Uterus (tissue), 4 donors: ENCODE data around the gene CMBL. TPM values are rescaled to one million over a fixed set of nuclear protein-coding genes. Genes with fewer than 3 reads are reported as not detected.

Experiments
- DNase-seq, 2 donors: peaks; one replicate each; pipeline ENCODE4 v3.0.0-alpha.2; 2019 to 2020
- H3K27ac ChIP-seq, 2 donors: fragments of 200-600 bp; sonication (generic); 1 replicate in 1 of 2; 2 replicates in 1 of 2; pipeline ENCODE4 v1.5.1; 2016 to 2018
- H3K27me3 ChIP-seq, 2 donors: fragments of 200-600 bp; sonication (generic); one replicate each; pipeline ENCODE4 v1.5.1; 2018 to 2019; ENCODE audit warnings: control low read depth in 1 of 2
- H3K36me3 ChIP-seq, 2 donors: fragments of 200-600 bp; sonication (generic); one replicate each; pipeline ENCODE4 v1.5.1; 2019; ENCODE audit warnings: control low read depth in 1 of 2
- H3K4me1 ChIP-seq, 2 donors: fragments of 200-600 bp; sonication (generic); one replicate each; pipeline ENCODE4 v1.5.1; 2018 to 2019; ENCODE audit warnings: control low read depth in 1 of 2
- H3K4me3 ChIP-seq, 2 donors: fragments of 200-600 bp; sonication (generic); 1 replicate in 1 of 2; 2 replicates in 1 of 2; pipeline ENCODE4 v1.5.1; 2018 to 2019; ENCODE audit warnings: mild to moderate bottlenecking in 1 of 2
- H3K9me3 ChIP-seq, 2 donors: fragments of 200-600 bp; sonication (generic); one replicate each; pipeline ENCODE4 v1.5.1; 2019; ENCODE audit warnings: control low read depth in 1 of 2
- CTCF ChIP-seq, 4 experiments: fragments of 200-600 bp in 2 of 4; fragments of 450-650 bp in 2 of 4; sonication (generic) in 2 of 4; IDR thresholded peaks; one replicate each; pipeline ENCODE4 v1.5.1; 2016 to 2019; ENCODE audit warnings: antibody characterized with exemption in 4 of 4, mild to moderate bottlenecking in 2 of 4, moderate library complexity in 1 of 4
- POLR2A ChIP-seq, 2 donors: fragments of 450-650 bp; IDR thresholded peaks; one replicate each; pipeline ENCODE4 v1.6.1; 2016; ENCODE audit warnings: antibody characterized with exemption in 2 of 2, mild to moderate bottlenecking in 1 of 2, moderate library complexity in 1 of 2
- intact Hi-C: fragments of 100-400 bp; cut with DNase I; formaldehyde crosslinking; loops from one replicate; pipeline ENCODE4 v1.15.1; 2023; ENCODE audit warnings: low total_unique reads
- total RNA-seq, 4 donors: library from RNA; depleted of rRNA in 3 of 4; stranded (reverse); fragments of >200 nt in 3 of 4; gene quantifications; one replicate each; pipeline versions ENCODE4 v1.1.0 to v1.2.4, GENCODE V29; 2014 to 2023
- donor health status: DM: yes; HTN: yes; CAD: no.

CMBL gene
- total RNA-seq, 4 donors from 2014 or later = 1.5 to 20.3 (median 9.1) TPM

- H3K36me3 ChIP-seq = no peaks in the 10 kb centered on the region
- DNase-seq = no peak
- H3K27ac ChIP-seq = no peak overlapping the region
- intact Hi-C loops = no loop called here
- no peak for TF ChIP-seq POLR2A (IDR thresholded peaks at IDR 0.05)
- no peak for TF ChIP-seq CTCF (IDR thresholded peaks at IDR 0.05)
- no peaks in the 10 kb centered on the region for H3K9me3 ChIP-seq
- no peaks in the 10 kb centered on the region for H3K27me3 ChIP-seq
- H3K4me1 ChIP-seq = peaks cover 4 to 13% of the 10 kb centered on the region in 2 donors
- no peak overlapping the region for H3K4me3 ChIP-seq
Measured at GRCh38 chr5:10328323-10328722, 20.6 kb upstream of the CMBL start.

- DNase-seq = no peak
- H3K4me3 ChIP-seq = no peak overlapping the region
- intact Hi-C loops = no loop called here
- H3K27me3 ChIP-seq = no peaks in the 10 kb centered on the region
- H3K4me1 ChIP-seq = no peaks in the 10 kb centered on the region
- no peak for TF ChIP-seq POLR2A (IDR thresholded peaks at IDR 0.05)
- no peak for TF ChIP-seq CTCF (IDR thresholded peaks at IDR 0.05)
- H3K27ac ChIP-seq = no peak overlapping the region
- H3K36me3 ChIP-seq = no peaks in the 10 kb centered on the region
- no peaks in the 10 kb centered on the region for H3K9me3 ChIP-seq
Measured at GRCh38 chr5:10324518-10325370, 17.0 kb upstream of the CMBL start.

- Histone ChIP-seq H3K27ac (no peak overlapping the region), H3K9me3 (no peaks in the 10 kb centered on the region), H3K4me1 (no peaks in the 10 kb centered on the region), H3K27me3 (no peaks in the 10 kb centered on the region), H3K4me3 (no peak overlapping the region), H3K36me3 (no peaks in the 10 kb centered on the region)
- no peak for DNase-seq
- no peak for TF ChIP-seq CTCF (IDR thresholded peaks at IDR 0.05)
- no peak for TF ChIP-seq POLR2A (IDR thresholded peaks at IDR 0.05)
- intact Hi-C loops = no loop called here
Measured at GRCh38 chr5:10323588-10324488, 16.1 kb upstream of the CMBL start.

- no peaks in the 10 kb centered on the region for H3K27me3 ChIP-seq
- H3K9me3 ChIP-seq = no peaks in the 10 kb centered on the region
- no peaks in the 10 kb centered on the region for H3K36me3 ChIP-seq
- TF ChIP-seq CTCF (IDR thresholded peaks at IDR 0.05) = no peak
- no peak for TF ChIP-seq POLR2A (IDR thresholded peaks at IDR 0.05)
- no peaks in the 10 kb centered on the region for H3K4me1 ChIP-seq
- H3K27ac ChIP-seq = no peak overlapping the region
- intact Hi-C loops = no loop called here
- no peak overlapping the region for H3K4me3 ChIP-seq
- DNase-seq = no peak
Measured at GRCh38 chr5:10321882-10322281, 14.2 kb upstream of the CMBL start.

- Histone ChIP-seq H3K27ac (no peak overlapping the region), H3K36me3 (no peaks in the 10 kb centered on the region), H3K4me1 (no peaks in the 10 kb centered on the region), H3K27me3 (no peaks in the 10 kb centered on the region), H3K4me3 (no peak overlapping the region), H3K9me3 (no peaks in the 10 kb centered on the region)
- no peak for TF ChIP-seq CTCF (IDR thresholded peaks at IDR 0.05)
- no peak for TF ChIP-seq POLR2A (IDR thresholded peaks at IDR 0.05)
- intact Hi-C loops = no loop called here
- no peak for DNase-seq
Measured at GRCh38 chr5:10320793-10321192, 13.1 kb upstream of the CMBL start.
